Left ventricle myocardium inferior (tissue), 1 donor: ENCODE measurements around the gene ADPRM. TPM values are rescaled to one million over a fixed set of nuclear protein-coding genes. Genes with fewer than 3 reads are reported as not detected.

Source experiments
- DNase-seq: peaks from one replicate; pipeline ENCODE4 v3.0.0-alpha.2; 2020
- H3K27ac ChIP-seq: fragments of 200-600 bp; replicated peaks from 2 replicates; pipeline ENCODE4 v1.8.0; 2021
- H3K27me3 ChIP-seq: fragments of 200-600 bp; 2 replicates; pipeline ENCODE4 v1.8.0; 2021; ENCODE audit warnings: low read depth
- H3K36me3 ChIP-seq: fragments of 200-600 bp; 2 replicates; pipeline ENCODE4 v1.8.0; 2021
- H3K4me1 ChIP-seq: fragments of 200-600 bp; 2 replicates; pipeline ENCODE4 v1.8.0; 2021
- H3K4me3 ChIP-seq: fragments of 200-600 bp; 2 replicates; pipeline ENCODE4 v1.8.0; 2021; ENCODE audit warnings: mild to moderate bottlenecking, moderate library complexity
- H3K9me3 ChIP-seq: fragments of 200-600 bp; replicated peaks from 2 replicates; pipeline ENCODE4 v1.8.0; 2021
- intact Hi-C: fragments of 100-400 bp; cut with micrococcal nuclease; formaldehyde crosslinking; loops from one replicate; pipeline ENCODE4 v1.11.0; 2022
- total RNA-seq: library from RNA; stranded (reverse); fragmentation: NEBNext Ultra II Directional; extraction: Animal tissue kit (Norgen Biotek cat#: 25700); gene quantifications from one replicate; pipeline ENCODE4 v1.2.1, GENCODE V29; 2021
- TF ChIP-seq, protein P1 (sequence below): fragments of 200-600 bp; IDR thresholded peaks from 2 replicates; pipeline ENCODE4 v1.8.0; 2021; ENCODE audit warnings: antibody characterized with exemption, mild to moderate bottlenecking, borderline replicate concordance
- donor health status: DM: no; HTN: yes; CAD: no; lungs with severe emphysema.

Gene ADPRM
- total RNA-seq, 1 donor from 2014 or later, result 4.2 TPM

- Histone ChIP-seq H3K27ac (no peak overlapping the region), H3K27me3 (no peaks in the 10 kb centered on the region), H3K9me3 (no peaks in the 10 kb centered on the region), H3K4me1 (peaks cover 10% of the 10 kb centered on the region), H3K4me3 (no peak overlapping the region), H3K36me3 (peaks cover 45% of the 10 kb centered on the region)
- TF ChIP-seq, protein P1, sequence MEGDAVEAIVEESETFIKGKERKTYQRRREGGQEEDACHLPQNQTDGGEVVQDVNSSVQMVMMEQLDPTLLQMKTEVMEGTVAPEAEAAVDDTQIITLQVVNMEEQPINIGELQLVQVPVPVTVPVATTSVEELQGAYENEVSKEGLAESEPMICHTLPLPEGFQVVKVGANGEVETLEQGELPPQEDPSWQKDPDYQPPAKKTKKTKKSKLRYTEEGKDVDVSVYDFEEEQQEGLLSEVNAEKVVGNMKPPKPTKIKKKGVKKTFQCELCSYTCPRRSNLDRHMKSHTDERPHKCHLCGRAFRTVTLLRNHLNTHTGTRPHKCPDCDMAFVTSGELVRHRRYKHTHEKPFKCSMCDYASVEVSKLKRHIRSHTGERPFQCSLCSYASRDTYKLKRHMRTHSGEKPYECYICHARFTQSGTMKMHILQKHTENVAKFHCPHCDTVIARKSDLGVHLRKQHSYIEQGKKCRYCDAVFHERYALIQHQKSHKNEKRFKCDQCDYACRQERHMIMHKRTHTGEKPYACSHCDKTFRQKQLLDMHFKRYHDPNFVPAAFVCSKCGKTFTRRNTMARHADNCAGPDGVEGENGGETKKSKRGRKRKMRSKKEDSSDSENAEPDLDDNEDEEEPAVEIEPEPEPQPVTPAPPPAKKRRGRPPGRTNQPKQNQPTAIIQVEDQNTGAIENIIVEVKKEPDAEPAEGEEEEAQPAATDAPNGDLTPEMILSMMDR, result no peak
- intact Hi-C loops, result no loop called here
- no peak for DNase-seq
Observed at GRCh38 chr17:10724546-10725195, 27.3 kb downstream of the ADPRM start.

DNA sequence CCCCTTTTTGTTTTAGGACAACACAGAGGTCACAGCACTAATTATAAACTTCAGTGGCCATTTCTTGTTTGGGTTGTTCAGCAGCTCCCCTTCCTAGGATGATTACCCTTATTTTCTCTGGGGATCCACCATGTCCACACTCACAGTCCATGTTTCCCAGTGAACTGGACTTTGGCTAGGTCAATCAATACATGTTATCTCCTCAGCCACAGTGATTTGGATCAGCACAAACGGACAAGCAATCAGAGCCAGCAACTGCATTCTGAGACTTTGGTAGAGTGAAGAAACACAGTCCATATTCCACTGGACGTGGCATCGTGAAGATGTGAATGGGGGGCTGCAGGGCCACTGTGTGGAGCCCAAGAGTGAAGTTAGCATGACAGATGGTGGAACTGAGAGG is 27.9 kb downstream of the ADPRM start:
- TF ChIP-seq, protein P1, result no peak
- Histone ChIP-seq H3K27ac (no peak overlapping the region), H3K36me3 (peaks cover 45% of the 10 kb centered on the region), H3K4me1 (peaks cover 14% of the 10 kb centered on the region), H3K4me3 (no peak overlapping the region), H3K9me3 (no peaks in the 10 kb centered on the region), H3K27me3 (no peaks in the 10 kb centered on the region)
- intact Hi-C loops, result no loop called here
- DNase-seq, result no peak

GRCh38 chr17:10726196-10726595 is 28.8 kb downstream of the ADPRM start:
- H3K9me3 ChIP-seq, result no peaks in the 10 kb centered on the region
- DNase-seq, result no peak
- H3K4me3 ChIP-seq, result no peak overlapping the region
- peaks cover 16% of the 10 kb centered on the region for H3K4me1 ChIP-seq
- no peaks in the 10 kb centered on the region for H3K27me3 ChIP-seq
- TF ChIP-seq, protein P1, result no peak
- intact Hi-C loops, result no loop called here
- peaks cover 40% of the 10 kb centered on the region for H3K36me3 ChIP-seq
- no peak overlapping the region for H3K27ac ChIP-seq

DNA sequence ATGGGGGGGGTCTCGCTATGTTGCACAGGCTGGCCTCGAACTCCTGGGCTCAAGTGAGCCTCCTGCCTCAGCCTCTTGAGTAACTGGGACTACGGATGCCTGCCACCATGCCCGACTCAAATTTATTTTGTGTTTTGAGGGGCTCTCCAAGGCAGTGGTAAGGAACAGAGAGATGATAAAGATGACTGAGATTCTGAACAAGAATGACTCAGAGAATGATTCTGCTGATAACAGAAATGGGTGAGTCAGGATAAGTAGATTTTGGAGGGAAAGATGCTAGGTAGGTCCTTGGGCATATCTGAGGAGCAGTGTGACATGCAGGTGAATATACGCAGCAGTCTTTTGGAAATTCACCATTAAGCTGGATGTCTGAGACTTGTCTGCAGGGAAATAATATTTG is 29.8 kb downstream of the ADPRM start:
- Histone ChIP-seq H3K27ac (no peak overlapping the region), H3K4me1 (peaks cover 16% of the 10 kb centered on the region), H3K36me3 (peaks cover 37% of the 10 kb centered on the region), H3K4me3 (no peak overlapping the region), H3K9me3 (no peaks in the 10 kb centered on the region), H3K27me3 (no peaks in the 10 kb centered on the region)
- no peak for DNase-seq
- TF ChIP-seq, protein P1, result no peak
- intact Hi-C loops, result no loop called here

GRCh38 chr17:10728331-10728892 is 31.0 kb downstream of the ADPRM start:
- intact Hi-C loops, result no loop called here
- TF ChIP-seq, protein P1, result no peak
- H3K9me3 ChIP-seq, result no peaks in the 10 kb centered on the region
- peak overlapping the region; percentile 96 for H3K27ac ChIP-seq
- H3K36me3 ChIP-seq, result peaks cover 25% of the 10 kb centered on the region
- H3K27me3 ChIP-seq, result no peaks in the 10 kb centered on the region
- peak overlapping the region; percentile 85 for H3K4me3 ChIP-seq
- H3K4me1 ChIP-seq, result peaks cover 16% of the 10 kb centered on the region
- DNase-seq, result no peak
